ENCODE results near the gene GLCE.

DNA sequence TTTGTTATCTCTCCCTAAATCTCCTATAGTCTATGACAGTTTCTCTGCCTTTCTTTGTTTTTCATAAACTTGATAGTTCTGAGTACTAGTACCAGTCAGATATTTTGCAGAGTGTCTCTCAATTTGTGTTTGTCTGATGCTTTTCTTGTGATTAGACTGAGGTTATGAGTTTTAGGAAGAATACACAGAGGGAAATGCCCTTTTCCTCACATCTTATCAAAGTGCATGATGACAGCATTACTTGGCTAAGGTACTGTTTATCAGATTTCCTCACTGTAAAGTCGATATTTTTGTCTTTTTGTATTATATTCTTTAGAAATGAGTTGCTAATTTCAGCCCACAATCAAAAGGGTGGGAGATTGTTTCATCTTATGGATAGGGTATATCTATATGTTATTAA is 45.6 kb downstream of the GLCE start:
- TF ChIP-seq, protein P1, sequence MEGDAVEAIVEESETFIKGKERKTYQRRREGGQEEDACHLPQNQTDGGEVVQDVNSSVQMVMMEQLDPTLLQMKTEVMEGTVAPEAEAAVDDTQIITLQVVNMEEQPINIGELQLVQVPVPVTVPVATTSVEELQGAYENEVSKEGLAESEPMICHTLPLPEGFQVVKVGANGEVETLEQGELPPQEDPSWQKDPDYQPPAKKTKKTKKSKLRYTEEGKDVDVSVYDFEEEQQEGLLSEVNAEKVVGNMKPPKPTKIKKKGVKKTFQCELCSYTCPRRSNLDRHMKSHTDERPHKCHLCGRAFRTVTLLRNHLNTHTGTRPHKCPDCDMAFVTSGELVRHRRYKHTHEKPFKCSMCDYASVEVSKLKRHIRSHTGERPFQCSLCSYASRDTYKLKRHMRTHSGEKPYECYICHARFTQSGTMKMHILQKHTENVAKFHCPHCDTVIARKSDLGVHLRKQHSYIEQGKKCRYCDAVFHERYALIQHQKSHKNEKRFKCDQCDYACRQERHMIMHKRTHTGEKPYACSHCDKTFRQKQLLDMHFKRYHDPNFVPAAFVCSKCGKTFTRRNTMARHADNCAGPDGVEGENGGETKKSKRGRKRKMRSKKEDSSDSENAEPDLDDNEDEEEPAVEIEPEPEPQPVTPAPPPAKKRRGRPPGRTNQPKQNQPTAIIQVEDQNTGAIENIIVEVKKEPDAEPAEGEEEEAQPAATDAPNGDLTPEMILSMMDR (conservative IDR thresholded peaks at IDR 0.05 in 1 of 2, IDR thresholded peaks at IDR 0.05 in 1 of 2; ENCODE audit: low read depth in 1 of 2, low read length in 2 of 2): no peak
- no peak for TF ChIP-seq EZH2 (IDR thresholded peaks at IDR 0.05; ENCODE audit: low read length, missing control alignments)

Data from fibroblast of lung (primary cell).